ENCODE data around the gene MORC4.

The MORC4 gene

GRCh38 chrX:106901341-106901740, 98.7 kb downstream of the MORC4 start:
- no peak overlapping the region for H3K4me3 ChIP-seq (ENCODE audit: low read depth, low read length)
- no peak for DNase-seq (ENCODE audit: low read depth, low spot score)
- no peak for TF ChIP-seq CTCF (IDR thresholded peaks at IDR 0.05; ENCODE audit: low read depth, low read length)
- in situ Hi-C loops (cut with HindIII; ENCODE audit: low sequenced_read_pairs) = no loop called here

GRCh38 chrX:106899841-106900240, 100.2 kb downstream of the MORC4 start:
- no peak for TF ChIP-seq CTCF (IDR thresholded peaks at IDR 0.05; ENCODE audit: low read depth, low read length)
- no peak for DNase-seq (ENCODE audit: low read depth, low spot score)
- H3K4me3 ChIP-seq (ENCODE audit: low read depth, low read length) = no peak overlapping the region
- in situ Hi-C loops (cut with HindIII; ENCODE audit: low sequenced_read_pairs) = no loop called here

- no peak for TF ChIP-seq CTCF (IDR thresholded peaks at IDR 0.05; ENCODE audit: low read depth, low read length)
- in situ Hi-C loops (cut with HindIII; ENCODE audit: low sequenced_read_pairs) = no loop called here
These were observed 100.7 kb downstream of the MORC4 start for GRCh38 chrX:106899276-106899675.

GRCh38 chrX:106898462-106898861, 101.5 kb downstream of the MORC4 start:
- peak; percentile 31 for TF ChIP-seq CTCF (IDR thresholded peaks at IDR 0.05; ENCODE audit: low read depth, low read length)
- no peak overlapping the region for H3K4me3 ChIP-seq (ENCODE audit: low read depth, low read length)
- in situ Hi-C loops (cut with HindIII; ENCODE audit: low sequenced_read_pairs) = no loop called here
- peak; percentile 58 for DNase-seq (ENCODE audit: low read depth, low spot score)

More at GRCh38 chrX:106899276-106899675, 100.7 kb downstream of the MORC4 start:
- no peak overlapping the region for H3K4me3 ChIP-seq (ENCODE audit: low read depth, low read length)
- peak; percentile 17 for DNase-seq (ENCODE audit: low read depth, low spot score)

- DNase-seq (ENCODE audit: low read depth, low spot score) = peak; percentile 59
- no peak overlapping the region for H3K4me3 ChIP-seq (ENCODE audit: low read depth, low read length)
- in situ Hi-C loops (cut with HindIII; ENCODE audit: low sequenced_read_pairs) = no loop called here
- TF ChIP-seq CTCF (IDR thresholded peaks at IDR 0.05; ENCODE audit: low read depth, low read length) = no peak
These were observed 102.8 kb downstream of the MORC4 start for GRCh38 chrX:106897259-106897658.

GRCh38 chrX:106894978-106895452, 105.0 kb downstream of the MORC4 start:
- no peak overlapping the region for H3K4me3 ChIP-seq (ENCODE audit: low read depth, low read length)
- no peak for TF ChIP-seq CTCF (IDR thresholded peaks at IDR 0.05; ENCODE audit: low read depth, low read length)
- peak; percentile 76 for DNase-seq (ENCODE audit: low read depth, low spot score)
- in situ Hi-C loops (cut with HindIII; ENCODE audit: low sequenced_read_pairs) = no loop called here
